T-helper 22 cell (primary cell): ENCODE measurements around the gene LRBA.

Experiments used
- DNase-seq: peaks from one replicate; pipeline ENCODE4 v3.0.0-alpha.2; 2020; ENCODE audit warnings: low read depth

Gene LRBA

GRCh38 chr4:150493851-150494250 lies 521.2 kb downstream of the LRBA start:
- DNase-seq, result no peak

GRCh38 chr4:150491132-150492049 lies 523.7 kb downstream of the LRBA start:
- DNase-seq, result no peak

- DNase-seq, result no peak
Measured at GRCh38 chr4:150482581-150482980, 532.5 kb downstream of the LRBA start.

- no peak for DNase-seq
Measured at GRCh38 chr4:150479657-150480056, 535.4 kb downstream of the LRBA start.

GRCh38 chr4:150477869-150478268 lies 537.2 kb downstream of the LRBA start:
- DNase-seq, result no peak

GRCh38 chr4:150476776-150477175 lies 538.3 kb downstream of the LRBA start:
- no peak for DNase-seq

GRCh38 chr4:150475763-150476162 lies 539.3 kb downstream of the LRBA start:
- no peak for DNase-seq

GRCh38 chr4:150464523-150464922 lies 550.6 kb downstream of the LRBA start:
- no peak for DNase-seq

GRCh38 chr4:150462743-150463142 lies 552.3 kb downstream of the LRBA start:
- DNase-seq, result no peak

GRCh38 chr4:150461957-150462356 lies 553.1 kb downstream of the LRBA start:
- DNase-seq, result no peak

- no peak for DNase-seq
Measured at GRCh38 chr4:150457802-150458201, 557.3 kb downstream of the LRBA start.

- DNase-seq, result no peak
Measured at GRCh38 chr4:150451883-150452282, 563.2 kb downstream of the LRBA start.

GRCh38 chr4:150447356-150447755 lies 567.7 kb downstream of the LRBA start:
- no peak for DNase-seq

GRCh38 chr4:150439451-150439933 lies 575.6 kb downstream of the LRBA start:
- DNase-seq, result no peak

- no peak for DNase-seq
Measured at GRCh38 chr4:150436598-150437370, 578.3 kb downstream of the LRBA start.

GRCh38 chr4:150431221-150431620 lies 583.9 kb downstream of the LRBA start:
- DNase-seq, result no peak

- no peak for DNase-seq
Measured at GRCh38 chr4:150425161-150425560, 589.9 kb downstream of the LRBA start.

GRCh38 chr4:150423503-150423902 lies 591.6 kb downstream of the LRBA start:
- no peak for DNase-seq

GRCh38 chr4:150423074-150423473 lies 592.0 kb downstream of the LRBA start:
- DNase-seq, result no peak

GRCh38 chr4:150421612-150422011 lies 593.5 kb downstream of the LRBA start:
- no peak for DNase-seq

GRCh38 chr4:150419939-150420338 lies 595.1 kb downstream of the LRBA start:
- DNase-seq, result no peak

- DNase-seq, result no peak
Measured at GRCh38 chr4:150418757-150419410, 596.2 kb downstream of the LRBA start.
